NCI-H345 (cell line): Measurements from ENCODE around the gene KIF22.

Source experiments
- DNase-seq: peaks from one replicate; lab custom pipeline; 2025; lab: John Stamatoyannopoulos, UW

The KIF22 gene

DNA sequence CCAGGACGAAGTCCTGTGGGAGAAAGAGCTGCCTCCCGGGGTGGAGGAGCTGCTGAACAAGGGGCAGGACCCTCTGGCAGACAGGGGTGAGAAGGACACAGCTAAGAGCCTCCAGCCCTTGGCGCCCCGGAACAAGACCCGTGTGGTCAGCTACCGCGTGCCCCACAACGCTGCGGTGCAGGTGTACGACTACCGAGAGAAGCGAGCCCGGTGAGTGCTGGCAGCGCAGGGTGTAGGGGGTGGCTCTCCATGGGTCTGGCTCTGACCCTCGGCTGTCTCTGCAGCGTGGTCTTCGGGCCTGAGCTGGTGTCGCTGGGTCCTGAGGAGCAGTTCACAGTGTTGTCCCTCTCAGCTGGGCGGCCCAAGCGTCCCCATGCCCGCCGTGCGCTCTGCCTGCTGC, 51.1 kb downstream of the KIF22 start:
- DNase-seq = no peak

- DNase-seq = no peak
These were observed 52.3 kb downstream of the KIF22 start for GRCh38 chr16:29842732-29843346.

DNA sequence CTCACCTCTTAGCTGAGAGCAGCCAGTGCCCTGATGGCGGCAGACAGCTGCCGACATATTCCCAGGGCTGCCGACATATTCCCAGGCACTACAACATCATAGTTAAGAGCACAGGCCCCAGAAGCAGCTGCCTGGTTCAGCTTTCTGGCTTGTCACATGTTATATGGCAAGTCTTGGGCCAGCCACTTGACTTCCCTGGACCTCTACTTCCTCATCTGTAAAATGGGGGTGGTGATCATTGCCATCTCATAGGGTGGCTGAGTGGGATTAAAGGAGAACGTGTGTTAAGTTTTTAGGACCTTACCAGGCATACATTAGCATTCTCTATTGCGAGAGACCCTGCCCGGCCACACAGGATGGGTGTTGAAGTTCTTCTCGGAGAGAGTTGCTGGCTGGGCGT, 53.4 kb downstream of the KIF22 start:
- no peak for DNase-seq

GRCh38 chr16:29844575-29845331, 54.2 kb downstream of the KIF22 start:
- DNase-seq = no peak

- DNase-seq = no peak
These were observed 55.1 kb downstream of the KIF22 start for GRCh38 chr16:29845656-29846055.

- DNase-seq = peak; percentile 78
These were observed 58.1 kb downstream of the KIF22 start for GRCh38 chr16:29848420-29849297.

GRCh38 chr16:29849505-29849904, 59.0 kb downstream of the KIF22 start:
- no peak for DNase-seq

- no peak for DNase-seq
These were observed 60.4 kb downstream of the KIF22 start for GRCh38 chr16:29850998-29851397.

GRCh38 chr16:29852654-29853053, 62.1 kb downstream of the KIF22 start:
- no peak for DNase-seq

DNA sequence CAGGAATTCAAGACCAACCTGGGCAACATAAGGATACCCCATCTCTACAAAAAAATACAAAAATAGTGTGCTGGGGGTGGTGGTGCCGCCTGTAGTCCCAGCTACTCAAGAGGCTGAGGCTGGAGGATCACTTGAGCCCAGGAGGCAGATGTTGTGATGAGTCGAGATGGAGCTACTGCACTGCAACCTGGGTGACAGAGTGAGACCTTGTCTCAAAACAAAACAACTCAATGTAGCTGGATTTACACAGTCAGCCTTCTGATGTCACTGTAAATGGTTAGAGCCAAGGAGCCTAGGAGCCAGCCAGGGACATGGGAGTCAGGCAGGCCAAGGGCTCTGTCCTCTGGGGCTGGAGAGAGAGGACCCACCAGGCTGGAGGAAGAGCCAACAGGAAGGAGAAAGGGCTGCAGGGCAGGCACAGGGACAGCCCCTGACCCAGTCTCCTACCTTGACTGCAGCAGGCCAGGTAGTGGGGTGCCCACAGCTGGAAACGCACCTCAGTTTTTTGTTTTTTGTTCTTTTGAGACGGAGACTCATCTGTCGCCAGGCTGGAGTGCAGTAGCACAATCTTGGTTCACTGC, 64.1 kb downstream of the KIF22 start:
- no peak for DNase-seq
